HepG2 (cell line): ENCODE results near the gene SLC16A3. TPM values are rescaled to one million over a fixed set of nuclear protein-coding genes. Genes with fewer than 3 reads are reported as not detected.
A peak's percentile ranks its signal among the peaks of the same experiment; 100 is the strongest.

ENCODE experiments used
- ATAC-seq: fragments of 200-7000 bp; cut with Tn5 transposase; 3 replicates; pipeline ENCODE4 v1.9.1; 2020; ENCODE audit warnings: mild to moderate bottlenecking, moderate library complexity
- BruUV-seq: library from RNA; stranded (reverse); fragments of 400-500 nt; replicated peaks from 2 replicates; lab custom pipeline; 2021; lab: Mats Ljungman, UMichigan
- CTCF ChIA-PET: fragments of 300-600 bp; formaldehyde crosslinking; extraction: SDS; loops from one replicate; lab custom pipeline; 2021; ENCODE audit warnings: low total read pairs, inconsistent platforms, low intra/inter-chr PET ratio; lab: Yijun Ruan, JAX
- POLR2A ChIA-PET: fragments of 350-600 bp; sonication (Branson Sonifier 250); formaldehyde crosslinking; loops from one replicate; lab custom pipeline; 2020; ENCODE audit warnings: antibody characterized with exemption, inconsistent platforms; lab: Yijun Ruan, JAX
- DNase-seq: peaks from one replicate; pipeline ENCODE4 v3.0.0-alpha.2; 2015; ENCODE audit warnings: low spot score
- FAIRE-seq: peaks from 3 replicates; lab custom pipeline; 2011; peaks lifted over from hg19 to GRCh38; lab: Jason Lieb, UNC
- H2AFZ ChIP-seq: one replicate; pipeline ENCODE4 v1.6.1; 2011; ENCODE audit warnings: low read length, inconsistent platforms
- H3K27ac ChIP-seq: fragments of 300-600 bp; 3 replicates; pipeline ENCODE4 v1.8.0; 2011; ENCODE audit warnings: mixed run types, mild to moderate bottlenecking, mixed read lengths, low read length, inconsistent platforms; ENCODE audit not compliant: insufficient read depth; ENCODE audit errors: extremely low read length
- H3K27me3 ChIP-seq, 2 experiments: fragments of 200-600 bp in 1 of 2; 2 replicates in 1 of 2; 3 replicates in 1 of 2; pipeline versions ENCODE4 v1.6.0 to v1.8.0; 2011; ENCODE audit warnings: low read length in 2 of 2, mild to moderate bottlenecking in 2 of 2, moderate library complexity in 2 of 2, inconsistent platforms in 1 of 2; ENCODE audit not compliant: insufficient read depth in 2 of 2, control insufficient read depth in 1 of 2
- H3K36me3 ChIP-seq, 2 experiments: fragments of 200-600 bp in 1 of 2; replicated peaks in 1 of 2; 2 replicates in 1 of 2; 3 replicates in 1 of 2; pipeline versions ENCODE4 v1.5.1 to v1.8.0; 2011; ENCODE audit warnings: low read length in 2 of 2, inconsistent platforms in 1 of 2; ENCODE audit not compliant: insufficient read depth in 2 of 2, control insufficient read depth in 1 of 2
- H3K4me1 ChIP-seq: 2 replicates; pipeline ENCODE4 v1.5.1; 2012; ENCODE audit warnings: low read length, inconsistent platforms; ENCODE audit not compliant: insufficient read depth
- H3K4me2 ChIP-seq: 2 replicates; pipeline ENCODE4 v1.6.0; 2011; ENCODE audit warnings: low read depth, low read length, inconsistent platforms
- H3K4me3 ChIP-seq, 3 experiments: fragments of 200-600 bp in 1 of 3; sonication (generic), shearing (Covaris generic) in 1 of 3; replicated peaks in 1 of 3; 2 replicates each; pipeline ENCODE4 v1.5.1; 2011 to 2016; ENCODE audit warnings: low read length in 3 of 3, inconsistent platforms in 2 of 3, low read depth in 2 of 3, mild to moderate bottlenecking in 2 of 3, control low read depth in 1 of 3, mixed read lengths in 1 of 3; ENCODE audit not compliant: insufficient read depth in 1 of 3
- H3K79me2 ChIP-seq: one replicate; pipeline ENCODE4 v1.6.1; 2011; ENCODE audit warnings: low read length, inconsistent platforms; ENCODE audit not compliant: insufficient read depth
- H3K9ac ChIP-seq: 2 replicates; pipeline ENCODE4 v1.6.0; 2011; ENCODE audit warnings: mild to moderate bottlenecking, low read depth, low read length, inconsistent platforms; ENCODE audit not compliant: insufficient read depth
- H3K9me3 ChIP-seq: 2 replicates; pipeline ENCODE4 v1.5.1; 2012; ENCODE audit warnings: mild to moderate bottlenecking, low read length
- H4K20me1 ChIP-seq: 2 replicates; pipeline ENCODE4 v1.6.0; 2011; ENCODE audit warnings: inconsistent platforms, mild to moderate bottlenecking, low read length, moderate library complexity; ENCODE audit not compliant: insufficient read depth
- FOXK1 ChIP-seq: sonication (generic); formaldehyde crosslinking; IDR thresholded peaks from 2 replicates; pipeline ENCODE4 v1.4.0; 2020; ENCODE audit warnings: low read depth, missing genetic modification reagents, borderline replicate concordance
- GFI1 ChIP-seq: sonication (generic); formaldehyde crosslinking; IDR thresholded peaks from 2 replicates; pipeline ENCODE4 v1.5.0; 2020; ENCODE audit warnings: missing genetic modification reagents, mild to moderate bottlenecking, borderline replicate concordance
- HBP1 ChIP-seq: IDR thresholded peaks from 2 replicates; pipeline ENCODE4 v1.6.1; 2016; ENCODE audit warnings: low read depth, control low read depth
- MAFK ChIP-seq, 2 experiments: IDR thresholded peaks in 1 of 2; conservative IDR thresholded peaks in 1 of 2; 2 replicates each; pipeline ENCODE4 v1.6.1; 2011; ENCODE audit warnings: improper control_type of control experiment in 2 of 2, low read length in 2 of 2
- MXD4 ChIP-seq: IDR thresholded peaks from 2 replicates; pipeline ENCODE4 v1.6.1; 2016; ENCODE audit warnings: mild to moderate bottlenecking, missing biosample characterization, missing genetic modification reagents
- ZBTB40 ChIP-seq, 2 experiments: fragments of 450-650 bp in 1 of 2; sonication (generic) in 1 of 2; formaldehyde crosslinking in 1 of 2; IDR thresholded peaks; 2 replicates each; pipeline versions ENCODE4 v1.6.1 to v1.8.0; 2016 to 2022; ENCODE audit warnings: antibody characterized with exemption in 1 of 2, mild to moderate bottlenecking in 1 of 2, missing genetic modification reagents in 1 of 2
- ZNF513 ChIP-seq: sonication (generic); formaldehyde crosslinking; conservative IDR thresholded peaks from 2 replicates; pipeline ENCODE4 v1.5.0; 2020; ENCODE audit warnings: missing genetic modification reagents
- ZNF790 ChIP-seq: sonication (generic); formaldehyde crosslinking; IDR thresholded peaks from 2 replicates; pipeline ENCODE4 v1.8.0; 2022; ENCODE audit warnings: missing genetic modification reagents, mild to moderate bottlenecking, borderline replicate concordance
- WGBS: methylation state at CpG from one replicate; pipeline ENCODE4 v1.1.6; 2017; ENCODE audit warnings: low lambda C conversion rate; 5-methylcytosine and 5-hydroxymethylcytosine counted together
- in situ Hi-C: cut with HindIII; loops from 2 replicates; pipeline ENCODE4 v1.10.0; 2017; ENCODE audit warnings: low pct_unique_long_range_greater_than_20kb; ENCODE audit not compliant: extremely low pct_ligation_motif_present
- intact Hi-C: fragments of 100-400 bp; cut with micrococcal nuclease; formaldehyde crosslinking; loops from one replicate; pipeline ENCODE4 v1.10.0; 2022; ENCODE audit not compliant: unreplicated experiment
- polyA plus RNA-seq, 8 experiments: library from polyadenylated mRNA; depleted of rRNA in 3 of 8; stranded (reverse) in 7 of 8; unstranded in 1 of 8; fragments of >200 nt; fragmentation: Illumina TruSeq in 4 of 8; extraction: Trizol in 4 of 8; gene quantifications; 2 replicates each; pipeline versions ENCODE4 v1.2.1 to v1.2.3, GENCODE V29; 2011 to 2016; ENCODE audit warnings: low read depth in 4 of 8, missing spikeins in 1 of 8, mixed read lengths in 1 of 8; ENCODE audit not compliant: insufficient read depth in 1 of 8
- total RNA-seq, 5 experiments: library from RNA; depleted of rRNA; stranded (reverse); fragments of >200 nt; fragmentation: Illumina TruSeq; extraction: Trizol; gene quantifications; 2 replicates each; pipeline ENCODE4 v1.2.3, GENCODE V29; 2016; ENCODE audit warnings: low read depth in 1 of 5

SLC16A3 gene
- total and polyA plus RNA-seq, 2 of the 13 experiments (the other 11 are each of a cell fraction or from before 2014, with no cell fraction given): 242 to 349 TPM

GRCh38 chr17:82285141-82285540 lies 56.3 kb downstream of the SLC16A3 start (continued):
- TF ChIP-seq MAFK (conservative IDR thresholded peaks at IDR 0.05 in 1 of 2, IDR thresholded peaks at IDR 0.05 in 1 of 2; ENCODE audit: low read length in 2 of 2): no peak
- TF ChIP-seq, all 625 proteins: peak for 0

- no peak for FAIRE-seq
- peak overlapping the region; percentile 49 for H3K27ac ChIP-seq
- no peak for TF ChIP-seq MXD4
- TF ChIP-seq GFI1 (CRISPR knock-in tag): no peak
- TF ChIP-seq FOXK1 (CRISPR knock-in tag): no peak
- peak; percentile 80; the same call in 1 of the 2 replicates for TF ChIP-seq ZNF790 (CRISPR knock-in tag)
- TF ChIP-seq ZNF513: no peak
- no peak for TF ChIP-seq ZBTB40 (IDR thresholded peaks at IDR 0.05)
- TF ChIP-seq ZBTB40 (CRISPR knock-in tag; IDR thresholded peaks at IDR 0.05): no peak
- no peak for TF ChIP-seq HBP1 (CRISPR knock-in tag)
Measured at GRCh38 chr17:82287013-82287867, 58.4 kb downstream of the SLC16A3 start.

More at GRCh38 chr17:82287013-82287867, 58.4 kb downstream of the SLC16A3 start:
- no TSS peak for BruUV-seq
- H3K9ac ChIP-seq: no peak overlapping the region
- ATAC-seq: no peak
- ChIA-PET CTCF (no interaction called here), POLR2A (interaction anchor here (0.9 to 2.9 kb wide), 4 partner anchors 10 to 19 kb away, joined by 3 to 23 read pairs (median 10); partner anchors contain the start of gene CSNK1D)
- in situ Hi-C loops (no loop called here), intact Hi-C loops (no loop called here)
- DNase-seq: no peak
- H3K4me1 ChIP-seq: peaks cover 77% of the 10 kb centered on the region
- H3K4me2 ChIP-seq: peak overlapping the region; percentile 35
- peaks cover 2 to 13% of the 10 kb centered on the region in 2 experiments; a peak in 4 of 5 replicates for H3K27me3 ChIP-seq
- whole genome bisulfite sequencing: 63% methylated on average over 9 of the region's 9 CpGs
- no peak overlapping the region for H3K4me3 ChIP-seq
- H3K9me3 ChIP-seq: no peaks in the 10 kb centered on the region
- H3K79me2 ChIP-seq: peaks cover 5% of the 10 kb centered on the region
- H4K20me1 ChIP-seq: no peaks in the 10 kb centered on the region
- no peak overlapping the region for H2AFZ ChIP-seq
- no peaks in the 10 kb centered on the region for H3K36me3 ChIP-seq
